GM21515 (cell line): ENCODE data around the gene DNAJC12.
"Not testable (repeated sequence)": the region's sequence is repeated elsewhere in the genome, so short reads cannot be mapped to it uniquely, and the experiment has no call there.

Experiments
- ATAC-seq: cut with Tn5 transposase; IDR thresholded peaks from one replicate; pipeline ENCODE4 v1.9.1; 2021; ENCODE audit not compliant: unreplicated experiment

DNAJC12 gene

DNA sequence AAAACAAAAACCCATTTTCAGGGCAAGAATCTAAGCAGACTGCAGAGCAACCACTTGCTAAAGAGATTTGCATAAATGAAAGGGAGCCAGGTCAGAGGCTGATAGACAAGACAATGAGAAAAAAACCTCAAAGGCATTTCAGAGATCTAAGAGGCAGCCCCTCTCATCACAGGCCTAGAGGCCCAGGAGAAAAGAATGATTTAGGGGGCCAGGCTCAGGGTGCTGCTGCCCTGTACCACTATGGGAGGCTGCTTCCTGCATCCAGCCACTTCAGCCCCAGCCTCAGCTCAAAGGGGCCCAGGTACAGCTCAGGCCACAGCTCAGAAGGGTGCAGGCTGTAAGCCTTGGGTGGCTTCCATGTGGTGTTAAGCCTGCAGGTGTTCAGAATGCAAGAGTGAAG is 3.7 kb upstream of the DNAJC12 start:
- no peak for ATAC-seq

DNA sequence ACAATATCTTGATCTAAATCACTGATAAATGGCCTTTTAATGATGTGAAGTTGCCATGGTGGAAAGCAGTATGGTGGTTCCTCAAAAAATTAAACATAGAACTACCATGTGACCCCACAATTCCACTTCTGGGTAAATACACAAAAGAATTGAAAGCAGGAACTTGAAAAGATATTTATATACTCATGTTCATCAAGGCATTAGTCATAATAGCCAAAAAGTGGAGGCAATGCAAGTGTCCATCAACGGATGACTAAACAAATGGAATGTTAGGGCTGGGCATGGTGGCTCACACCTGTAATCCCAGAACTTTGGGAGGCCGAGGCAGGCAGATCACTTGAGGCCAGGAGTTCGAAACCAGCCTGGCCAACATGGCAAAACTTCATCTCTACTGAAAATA is 2.0 kb upstream of the DNAJC12 start:
- no peak for ATAC-seq

DNA sequence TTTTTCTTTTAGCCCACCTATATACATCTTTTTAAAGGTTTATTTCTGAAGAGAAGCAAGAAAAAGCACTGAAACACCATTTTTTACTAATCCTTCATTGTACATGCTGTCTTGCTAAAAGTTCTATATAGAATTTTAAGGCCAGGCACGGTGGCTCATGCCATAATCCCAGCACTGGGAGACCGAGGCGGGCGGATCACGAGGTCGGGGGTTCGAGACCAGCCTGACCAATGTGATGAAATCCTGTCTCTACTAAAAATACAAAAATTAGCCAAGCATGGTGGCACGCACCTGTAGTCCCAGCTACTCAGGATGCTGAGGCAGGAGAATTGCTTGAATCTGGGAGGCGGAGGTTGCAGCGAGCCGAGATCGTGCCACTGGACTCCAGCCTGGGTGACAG is 1.5 kb upstream of the DNAJC12 start:
- not testable (repeated sequence) for ATAC-seq

DNA sequence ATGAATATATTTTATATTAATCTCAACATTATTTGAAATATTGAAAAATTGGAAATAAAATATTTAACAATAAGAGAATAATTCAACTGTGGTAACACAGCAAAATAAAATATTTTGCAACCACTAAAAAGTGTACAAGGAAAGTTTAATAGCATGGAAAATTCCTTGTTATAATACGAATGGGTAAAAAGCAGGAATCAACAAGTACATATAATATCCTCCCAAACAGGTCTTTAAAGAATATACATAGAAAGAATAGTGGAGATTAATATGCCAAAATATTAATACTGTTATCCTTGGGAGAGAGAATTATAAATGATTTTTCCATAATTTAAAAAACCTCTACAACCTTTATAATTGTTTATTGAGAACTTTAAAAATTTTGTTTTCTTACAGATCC is 1.0 kb downstream of the DNAJC12 start:
- no peak for ATAC-seq

DNA sequence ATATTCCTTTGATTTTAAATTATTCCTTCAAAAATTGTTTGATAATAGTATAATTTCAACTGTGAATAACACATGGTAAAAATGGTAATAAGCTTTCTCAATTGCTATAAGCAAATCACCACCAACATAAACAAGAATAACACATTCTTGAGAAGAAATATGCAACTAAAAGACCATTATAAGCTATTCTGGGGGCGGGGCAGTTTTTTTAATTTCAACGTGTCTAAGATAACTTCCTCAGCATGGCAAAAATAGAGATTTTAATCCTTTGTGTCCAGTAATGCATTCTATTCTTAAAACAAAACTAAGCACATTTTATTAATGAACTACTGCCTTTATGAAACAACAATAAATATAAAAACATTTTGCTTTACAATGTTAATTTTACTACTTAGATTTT is 1.5 kb downstream of the DNAJC12 start:
- no peak for ATAC-seq

DNA sequence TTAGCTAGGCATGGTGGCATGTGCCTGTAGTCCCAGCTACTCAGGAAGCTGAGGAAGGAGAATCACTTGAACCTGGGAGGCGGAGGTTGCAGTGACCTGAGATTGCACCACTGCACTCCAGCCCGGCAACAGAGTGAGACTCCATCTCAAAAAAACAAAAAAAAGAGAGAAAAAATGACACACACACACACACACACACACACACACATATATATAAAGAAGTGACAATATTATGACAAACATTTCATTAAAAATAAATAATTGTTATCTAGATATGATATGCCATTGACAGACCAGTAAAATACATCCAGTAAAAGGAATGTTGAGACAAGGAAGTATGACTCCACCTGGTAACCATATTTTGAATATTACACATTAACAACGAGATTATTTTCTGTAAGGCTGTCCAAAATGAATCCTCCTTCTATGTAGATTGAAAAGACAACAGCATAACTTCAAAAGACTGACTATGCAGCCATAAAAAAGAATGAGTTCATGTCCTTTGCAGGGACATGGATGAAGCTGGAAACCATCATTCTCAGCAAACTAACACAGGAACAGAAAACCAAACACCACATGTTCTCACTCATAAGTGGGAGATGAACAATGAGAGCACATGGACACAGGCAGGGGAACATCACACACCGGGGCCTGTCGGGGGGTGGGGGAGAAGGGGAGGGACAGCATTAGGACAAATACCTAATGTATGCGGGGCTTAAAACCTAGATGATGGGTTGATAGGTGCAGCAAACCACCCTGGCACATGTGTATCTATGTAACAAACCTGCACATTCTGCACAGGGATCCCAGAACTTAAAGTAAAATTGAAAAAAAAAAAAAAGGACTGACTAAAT is 2.2 kb downstream of the DNAJC12 start:
- not testable (repeated sequence) for ATAC-seq

DNA sequence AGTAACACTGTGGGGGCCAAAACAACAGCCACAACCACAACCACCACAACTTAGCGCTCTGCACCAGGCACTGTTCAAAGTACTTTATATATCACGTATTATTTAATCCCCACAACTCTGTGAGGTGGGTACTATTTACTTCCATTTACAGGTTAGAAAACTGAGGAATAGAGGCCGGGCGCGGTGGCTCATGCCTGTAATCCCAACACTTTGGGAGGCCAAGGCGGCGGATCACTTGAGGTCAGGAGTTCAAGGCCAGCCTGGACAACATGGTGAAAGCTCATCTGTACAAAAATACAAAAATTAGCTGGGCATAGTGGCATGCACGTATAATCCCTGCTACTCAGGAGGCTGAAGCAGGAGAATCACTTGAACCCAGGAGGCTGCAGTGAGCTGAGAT is 3.6 kb downstream of the DNAJC12 start:
- no peak for ATAC-seq

DNA sequence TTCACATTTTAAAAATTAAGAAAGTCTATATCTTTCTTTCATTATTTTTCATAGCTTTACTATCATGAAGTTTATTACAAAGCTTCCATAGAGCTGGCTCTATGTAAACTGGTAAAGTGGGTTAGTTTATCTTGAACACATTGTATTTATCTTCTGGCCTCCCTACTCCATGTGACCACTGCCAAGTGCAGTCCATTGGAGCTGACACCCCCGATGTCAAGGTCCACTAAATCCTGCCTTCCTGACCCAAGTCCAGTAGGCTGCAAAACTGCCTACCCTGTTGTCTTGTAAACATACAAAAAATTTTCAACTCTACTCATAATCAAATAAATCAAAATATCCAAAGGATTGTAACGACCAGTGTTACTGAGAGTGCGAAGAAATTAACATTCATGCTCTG is 10.2 kb downstream of the DNAJC12 start:
- no peak for ATAC-seq

DNA sequence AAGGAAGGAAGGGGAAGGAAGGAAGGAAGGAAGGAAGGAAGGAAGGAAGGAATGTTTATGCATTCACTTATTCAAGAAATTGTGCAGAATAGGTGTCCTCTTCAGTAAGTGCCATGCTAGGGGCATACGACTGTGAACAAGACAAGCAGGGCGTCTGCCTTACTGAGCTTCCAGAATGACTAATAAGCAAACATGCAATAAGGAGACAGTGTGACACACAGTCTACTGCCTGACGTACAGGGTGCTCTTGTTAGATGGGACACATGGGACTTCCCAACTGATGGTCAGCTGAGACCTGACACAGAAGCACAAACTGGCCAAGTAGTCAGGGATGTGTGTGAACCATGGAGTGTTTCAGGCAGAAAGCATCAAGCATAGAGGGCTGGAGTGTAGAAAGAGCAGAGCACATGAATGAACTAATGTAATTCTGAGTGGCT is 18.2 kb downstream of the DNAJC12 start:
- ATAC-seq: no peak

DNA sequence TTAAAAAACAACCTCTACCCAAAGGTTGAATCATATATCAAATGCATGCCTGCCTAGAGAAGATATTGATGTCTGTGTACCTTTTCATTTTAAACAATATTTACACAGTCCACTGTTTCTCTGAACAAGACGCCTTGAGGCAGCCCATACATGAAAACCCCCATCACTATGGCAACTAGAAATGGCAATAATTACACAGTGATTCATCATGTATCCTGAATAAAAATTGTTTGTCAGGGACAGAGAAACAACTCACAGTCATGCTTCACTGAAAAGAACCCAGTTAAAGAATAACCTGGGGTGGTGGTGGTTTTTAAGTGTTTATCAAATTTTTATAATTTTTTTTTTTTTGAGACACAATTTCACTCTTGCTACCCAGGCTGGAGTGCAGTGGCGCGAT is 19.7 kb downstream of the DNAJC12 start:
- ATAC-seq: no peak

DNA sequence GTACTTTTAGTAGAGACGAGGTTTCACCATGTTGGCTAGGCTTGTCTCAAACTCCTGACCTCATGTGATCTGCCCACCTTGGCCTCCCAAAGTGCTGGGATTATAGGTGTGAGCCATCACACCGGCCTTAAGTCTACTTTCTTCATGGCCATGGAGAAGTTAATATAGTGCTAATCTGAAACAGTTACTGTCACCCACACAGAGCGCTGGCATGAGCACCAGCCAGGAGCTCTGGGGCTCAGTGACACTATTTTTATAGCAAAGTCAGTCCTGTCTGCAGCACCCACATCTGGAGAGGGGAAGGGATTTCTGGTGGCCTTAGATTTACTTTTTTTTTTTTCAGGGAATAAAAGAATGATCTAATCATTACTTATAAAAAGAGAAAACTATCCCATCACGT is 21.3 kb downstream of the DNAJC12 start:
- ATAC-seq: no peak

DNA sequence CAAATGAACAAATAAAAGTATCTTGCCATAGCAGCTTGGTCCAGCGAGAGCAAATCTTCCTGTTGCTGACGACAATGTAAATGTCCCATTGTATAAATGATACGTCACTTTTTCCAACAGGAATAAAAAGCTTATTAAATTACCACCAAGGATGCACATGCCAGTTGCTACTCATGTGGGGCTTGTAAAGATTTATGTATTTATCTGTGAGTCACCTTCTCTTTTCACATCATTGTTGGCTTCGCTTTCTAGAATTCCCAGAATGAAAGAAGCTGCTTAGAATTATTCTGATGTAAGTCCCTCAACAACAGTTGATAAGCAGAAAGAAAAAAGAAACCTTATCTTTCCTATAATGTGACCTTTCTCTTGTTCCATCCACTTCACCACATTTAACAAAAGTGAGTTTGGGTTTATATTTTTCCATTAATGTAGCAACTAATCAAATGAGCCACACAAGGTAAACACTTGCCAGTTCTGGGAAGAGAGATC is 22.4 kb downstream of the DNAJC12 start:
- no peak for ATAC-seq

DNA sequence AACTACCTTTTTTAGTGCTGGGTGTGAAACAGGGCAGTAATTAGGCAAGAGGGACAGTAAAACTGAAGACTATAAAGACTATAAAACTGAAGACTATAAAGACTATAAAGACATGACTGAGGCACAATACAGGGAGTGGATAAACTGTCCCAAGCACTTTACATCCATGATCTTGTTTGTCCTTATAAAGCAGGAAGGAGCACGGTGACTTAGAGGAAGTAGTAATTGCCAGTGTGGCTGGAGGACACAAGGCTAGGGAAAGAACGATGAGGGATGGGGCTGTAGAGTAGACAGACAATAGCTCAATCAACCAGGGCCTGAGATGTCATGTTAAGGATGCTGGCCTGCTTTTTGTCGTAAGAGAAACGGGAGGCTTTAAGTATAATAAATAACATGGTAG is 26.0 kb downstream of the DNAJC12 start:
- no peak for ATAC-seq

DNA sequence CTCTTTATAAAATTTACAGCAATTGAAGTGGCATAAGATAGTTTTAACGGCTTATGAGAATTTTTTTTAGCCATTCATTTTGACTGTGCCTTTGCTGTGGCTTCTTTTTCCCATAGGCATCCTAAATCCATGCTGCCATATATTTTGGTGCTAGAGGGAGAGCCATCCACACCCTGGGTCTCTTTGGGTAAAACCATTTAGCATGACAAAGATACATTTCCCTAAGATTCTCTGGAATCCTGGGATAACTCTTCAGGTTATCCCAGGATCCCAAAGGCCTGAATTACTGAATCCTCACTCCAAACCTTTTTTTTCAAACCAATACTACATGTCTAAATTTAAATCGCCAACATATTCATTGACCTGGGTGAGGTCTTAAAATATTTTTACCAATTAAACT is 28.9 kb downstream of the DNAJC12 start:
- no peak for ATAC-seq

DNA sequence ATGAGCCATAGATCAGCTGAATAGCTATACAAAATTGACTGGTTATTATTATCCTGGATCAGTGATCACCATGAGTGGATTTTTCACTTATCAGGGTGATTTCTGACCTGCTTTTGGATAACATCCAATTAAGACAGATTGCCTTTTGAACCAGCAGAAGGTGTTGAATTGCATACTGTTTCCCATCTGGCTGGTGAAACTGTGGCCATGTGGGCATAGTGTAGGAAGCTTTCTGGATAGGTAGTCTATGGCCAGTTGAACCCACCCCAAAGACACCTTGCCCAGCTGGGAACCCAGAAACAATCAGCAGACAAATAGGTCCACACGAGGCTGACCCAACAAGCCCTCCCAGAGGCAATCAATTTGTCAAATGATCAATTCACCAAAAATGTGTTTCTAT is 29.3 kb downstream of the DNAJC12 start:
- ATAC-seq: no peak

DNA sequence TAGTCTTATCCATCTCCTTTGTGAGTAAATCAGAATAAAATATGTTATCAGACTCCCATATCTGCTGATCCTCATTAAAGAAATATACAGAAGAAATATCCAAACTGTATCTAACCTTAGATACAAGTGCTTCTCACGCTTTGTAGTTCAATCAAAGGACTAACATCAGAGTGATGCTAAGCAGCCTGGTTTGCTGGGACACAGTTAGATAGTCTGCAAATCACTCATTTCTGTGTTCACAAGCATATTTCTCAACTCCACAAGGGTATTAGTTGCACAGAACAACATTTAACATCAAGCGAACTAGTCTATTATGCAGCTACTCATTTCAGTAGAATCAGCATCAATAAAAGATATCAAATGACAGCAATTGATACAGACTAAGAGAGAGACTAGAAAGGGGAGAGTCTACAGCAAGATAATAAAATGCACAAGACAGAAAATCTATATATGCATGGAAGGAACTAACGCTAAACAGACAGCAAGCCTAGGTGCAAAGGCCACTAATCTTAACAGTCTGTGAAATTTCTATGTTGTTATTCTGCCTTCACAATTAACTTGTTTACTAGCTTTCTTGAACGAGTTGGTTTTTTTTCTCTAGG is 30.0 kb downstream of the DNAJC12 start:
- ATAC-seq: no peak

DNA sequence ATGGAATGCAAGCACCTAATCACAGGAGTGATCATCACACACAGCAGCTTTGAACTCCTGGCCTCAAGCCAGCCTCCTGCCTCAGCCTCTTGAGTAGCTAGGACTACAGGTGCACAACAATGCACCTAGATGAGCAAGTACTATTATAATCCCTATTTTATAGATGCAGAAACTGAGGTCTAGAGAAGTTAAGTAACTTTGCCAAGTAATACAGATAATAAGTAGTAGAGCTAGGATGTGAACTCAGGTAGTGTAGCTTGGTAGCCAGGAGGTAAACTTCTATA is 33.7 kb downstream of the DNAJC12 start:
- ATAC-seq: no peak

DNA sequence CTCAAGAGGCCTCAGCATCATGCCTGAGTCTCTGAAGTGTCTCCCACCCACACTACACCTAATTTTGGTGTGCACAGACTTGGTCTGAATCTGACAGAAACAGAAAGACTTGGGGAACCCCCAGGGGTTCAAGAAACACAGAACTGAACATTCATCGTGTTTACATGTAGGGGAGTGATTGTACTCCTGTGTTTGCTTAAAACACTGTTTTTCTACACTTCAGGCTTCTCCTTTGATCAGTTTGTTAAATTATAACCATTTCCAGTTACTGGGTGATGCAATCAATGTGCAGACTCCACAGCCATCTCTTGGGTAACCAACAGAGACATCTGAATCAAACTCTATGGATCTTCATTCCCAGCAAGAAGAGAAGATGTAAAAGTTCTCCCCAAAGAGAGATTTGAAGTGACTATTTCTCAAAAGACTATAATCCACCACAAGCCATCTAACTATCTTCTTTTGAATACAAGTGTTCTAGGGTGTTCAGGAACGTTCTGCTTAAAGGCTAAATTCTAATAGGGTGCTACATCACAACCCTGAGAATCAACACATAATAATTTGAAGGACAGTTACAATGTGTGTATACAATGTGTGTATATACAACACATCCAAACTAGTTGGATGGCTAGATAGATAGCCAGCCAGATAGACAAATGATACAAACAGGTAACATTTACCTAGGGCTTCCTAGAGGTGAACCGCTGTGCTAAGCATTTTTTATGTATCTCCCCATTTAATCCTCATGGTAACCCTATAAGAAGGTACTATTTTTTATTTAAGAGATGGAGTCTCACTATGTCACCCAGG is 34.2 kb downstream of the DNAJC12 start:
- peak; percentile 79 for ATAC-seq

DNA sequence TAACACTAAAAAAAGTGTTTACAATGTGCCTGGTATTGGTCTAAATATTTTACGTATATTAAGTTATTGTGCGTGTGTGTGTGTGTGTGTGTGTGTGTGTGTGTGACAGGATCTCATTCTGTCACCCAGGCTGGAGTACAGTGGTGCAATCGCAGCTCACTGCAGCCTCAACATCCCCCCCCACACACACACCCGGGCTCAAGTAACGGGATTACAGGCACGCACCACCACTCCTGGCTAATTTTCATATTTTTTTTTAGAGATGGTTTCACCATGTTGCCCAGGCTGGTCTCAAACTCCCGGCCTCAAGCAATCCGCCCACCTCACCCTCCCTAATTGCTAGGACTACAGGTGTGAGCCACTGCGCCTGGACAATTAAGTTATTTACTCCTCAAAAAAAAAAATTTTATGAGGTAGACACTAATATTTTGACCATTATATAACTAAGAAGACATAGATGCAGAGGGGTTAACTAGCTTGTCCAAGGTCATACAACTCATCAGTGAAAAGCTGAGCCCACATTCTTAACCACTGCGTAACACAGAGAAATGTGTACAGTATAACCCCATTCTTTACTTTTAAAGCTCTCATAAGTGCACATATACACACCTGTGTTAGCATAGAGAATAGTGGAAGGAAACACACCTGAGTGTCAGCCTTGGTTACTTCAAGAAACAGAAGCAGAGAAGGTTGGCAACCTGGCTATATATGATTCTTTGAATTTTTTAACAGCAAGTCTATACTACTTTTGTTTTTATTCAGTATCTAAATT is 35.0 kb downstream of the DNAJC12 start:
- ATAC-seq: peak; percentile 34

DNA sequence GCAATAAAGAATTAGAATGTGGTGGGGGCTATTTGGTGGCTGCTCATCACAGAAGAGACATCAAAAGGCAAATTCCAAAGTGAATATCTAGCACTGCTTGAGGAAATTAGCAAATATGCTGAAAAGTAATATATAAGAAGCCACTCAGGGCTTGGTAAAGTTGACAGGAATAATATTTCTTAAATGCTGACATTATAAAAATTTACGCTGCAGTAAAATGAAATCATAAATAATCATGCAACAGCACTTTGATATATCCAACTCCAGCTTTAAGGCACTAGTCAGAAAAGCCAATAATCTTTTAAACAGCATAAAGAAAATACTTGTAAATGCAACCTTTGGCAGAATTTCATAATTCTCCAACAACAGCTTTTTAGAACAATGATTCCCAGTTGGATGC is 36.9 kb downstream of the DNAJC12 start:
- ATAC-seq: no peak

DNA sequence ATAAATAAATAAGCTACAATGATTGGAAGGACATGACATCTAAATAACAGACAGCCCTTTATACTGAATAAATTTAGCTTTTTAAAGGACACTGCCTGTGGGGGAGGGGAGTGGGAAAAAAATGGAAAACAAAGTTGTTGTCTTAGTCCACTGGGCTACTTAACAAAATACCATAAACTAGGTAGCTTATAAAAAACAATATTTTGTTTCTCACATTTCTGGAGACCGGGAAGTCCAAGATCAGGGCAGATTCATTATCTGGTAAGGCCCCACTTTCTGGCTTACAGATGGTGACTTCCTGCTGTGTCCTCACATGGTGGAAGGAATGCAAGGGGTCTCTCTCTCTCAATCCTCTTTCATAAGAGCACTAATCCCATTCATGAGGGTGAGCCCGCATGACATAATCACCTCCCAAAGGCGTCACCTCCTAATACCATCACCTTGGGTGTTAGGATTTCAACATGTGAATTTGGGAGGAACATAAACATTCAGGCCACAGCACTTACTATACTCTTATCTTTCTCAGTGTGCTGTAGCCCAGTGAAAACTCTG is 43.0 kb downstream of the DNAJC12 start:
- no peak for ATAC-seq
